IMR-90 (cell line): ENCODE measurements around the gene COL4A1.

Experiments used
- CEBPB ChIP-seq: IDR thresholded peaks from 2 replicates; pipeline ENCODE4 v1.6.1; 2012; ENCODE audit warnings: low read depth, low read length, improper control_type of control experiment
- CTCF ChIP-seq: conservative IDR thresholded peaks from 2 replicates; pipeline ENCODE4 v1.5.1; 2012; ENCODE audit warnings: mild to moderate bottlenecking, low read depth, low read length, improper control_type of control experiment
- NFE2L2 ChIP-seq: fragments of 150-350 bp; IDR thresholded peaks from 2 replicates; pipeline ENCODE4 v1.6.1; 2016; ENCODE audit warnings: low read depth, mild to moderate bottlenecking, low read length
- POLR2A ChIP-seq: IDR thresholded peaks from 2 replicates; pipeline ENCODE4 v1.6.1; 2012; ENCODE audit warnings: mild to moderate bottlenecking, low read depth, low read length
- RCOR1 ChIP-seq: IDR thresholded peaks from 2 replicates; pipeline ENCODE4 v1.6.1; 2012; ENCODE audit warnings: mild to moderate bottlenecking, low read length, improper control_type of control experiment; ENCODE audit not compliant: insufficient replicate concordance
- RFX5 ChIP-seq: IDR thresholded peaks from 2 replicates; pipeline ENCODE4 v1.8.0; 2012; ENCODE audit warnings: low read depth, mild to moderate bottlenecking, low read length, moderate library complexity

GRCh38 chr13:110134801-110135200, 172.2 kb downstream of the COL4A1 start:
- TF ChIP-seq CEBPB (no peak), RCOR1 (no peak), CTCF (no peak), POLR2A (no peak), RFX5 (no peak), NFE2L2 (no peak)
